Body of pancreas (tissue), 4 donors: Measurements from ENCODE around the gene NPR2. TPM values are rescaled to one million over a fixed set of nuclear protein-coding genes. Genes with fewer than 3 reads are reported as not detected.

ENCODE experiments used
- ATAC-seq: fragments of 150-250 bp; one replicate; pipeline ENCODE4 v1.9.1; 2016
- DNase-seq, 4 donors: peaks; one replicate each; pipeline ENCODE4 v3.0.0-alpha.2; 2019
- H3K27ac ChIP-seq, 4 donors: fragments of 200-600 bp; sonication (generic); 1 replicate in 3 of 4; 2 replicates in 1 of 4; pipeline versions ENCODE4 v1.5.1 to v1.6.1; 2016 to 2019; ENCODE audit warnings: mild to moderate bottlenecking in 1 of 4, mixed read lengths in 1 of 4, moderate library complexity in 1 of 4
- H3K27me3 ChIP-seq, 2 donors: fragments of 200-600 bp; sonication (generic); one replicate each; pipeline ENCODE4 v1.6.0; 2016; ENCODE audit warnings: mild to moderate bottlenecking in 1 of 2
- H3K36me3 ChIP-seq, 2 donors: fragments of 200-600 bp; sonication (generic); replicated peaks in 1 of 2; 2 replicates each; pipeline ENCODE4 v1.5.1; 2016; ENCODE audit warnings: low read depth in 2 of 2; ENCODE audit not compliant: insufficient read depth in 1 of 2
- H3K4me1 ChIP-seq: fragments of 200-600 bp; sonication (generic); one replicate; pipeline ENCODE4 v1.6.0; 2016
- H3K4me3 ChIP-seq, 2 donors: fragments of 200-600 bp; sonication (generic); 1 replicate in 1 of 2; 2 replicates in 1 of 2; pipeline ENCODE4 v1.5.1; 2016 to 2019
- H3K9me3 ChIP-seq, 3 donors: fragments of 200-600 bp; sonication (generic); 1 replicate in 2 of 3; 2 replicates in 1 of 3; pipeline ENCODE4 v1.5.1; 2016
- CTCF ChIP-seq, 7 experiments: fragments of 450-650 bp in 4 of 7; fragments of 200-600 bp in 3 of 7; sonication (generic) in 3 of 7; IDR thresholded peaks; one replicate each; pipeline ENCODE4 v1.5.1; 2016 to 2019; ENCODE audit warnings: antibody characterized with exemption in 7 of 7
- POLR2A ChIP-seq, 3 donors: fragments of 450-650 bp; IDR thresholded peaks; one replicate each; pipeline ENCODE4 v1.6.1; 2016; ENCODE audit warnings: antibody characterized with exemption in 3 of 3, mild to moderate bottlenecking in 2 of 3
- WGBS, 2 donors: methylation state at CpG; one replicate each; pipeline ENCODE4 v1.1.5; 2017; 5-methylcytosine and 5-hydroxymethylcytosine counted together
- intact Hi-C: fragments of 100-400 bp; cut with DNase I; formaldehyde crosslinking; loops from one replicate; pipeline ENCODE4 v1.15.1; 2023
- total RNA-seq, 2 donors: library from RNA; depleted of rRNA; stranded (reverse); fragments of >200 nt; gene quantifications; one replicate each; pipeline ENCODE4 v1.1.0, GENCODE V29; 2016

The NPR2 gene
- 10 to 100 TPM in 1 of 2 donors, 1 to 10 TPM in 1; 5.4 to 20.1 TPM for total RNA-seq

GRCh38 chr9:35791297-35791921, at the start of gene NPR2:
TSS of gene NPR2 (plus strand) at chr9:35791591. CDS start at chr9:35792409, 818 bp downstream.
- intact Hi-C loops = loop anchor here (5.0 kb wide), 1 partner anchor 86 kb away; no protein-coding TSS in a partner anchor
- WGBS, 2 donors = 52 to 62% methylated on average over 42 to 49 of the region's 64 CpGs

GRCh38 chr9:35741740-35742139, 49.7 kb upstream of the NPR2 start:
- Histone ChIP-seq H3K27me3 (no peaks in the 10 kb centered on the region), H3K4me3 (no peak overlapping the region), H3K36me3 (peaks cover 20 to 40% of the 10 kb centered on the region in 2 donors), H3K9me3 (no peaks in the 10 kb centered on the region), H3K27ac (no peak overlapping the region), H3K4me1 (peaks cover 13% of the 10 kb centered on the region)
- ATAC-seq (no peak), DNase-seq (peak in 1 of 4 donors; percentile 11)
- intact Hi-C loops = no loop called here
- TF ChIP-seq CTCF (IDR thresholded peaks at IDR 0.05) = no peak
- TF ChIP-seq POLR2A (IDR thresholded peaks at IDR 0.05) = no peak
- WGBS, 2 donors = 79 to 94% methylated on average over 7 of the region's 7 CpGs

More at GRCh38 chr9:35791297-35791921, at the start of gene NPR2:
- no peaks in the 10 kb centered on the region for H3K9me3 ChIP-seq
- H3K27me3 ChIP-seq = no peaks in the 10 kb centered on the region
- ATAC-seq (peak; percentile 16), DNase-seq (no peak)
- peaks cover 7% of the 10 kb centered on the region for H3K4me1 ChIP-seq
- H3K4me3 ChIP-seq = no peak within 1 kb of the TSS
- no peak within 1 kb of the TSS for H3K27ac ChIP-seq
- TF ChIP-seq POLR2A (IDR thresholded peaks at IDR 0.05) (no peak), CTCF (IDR thresholded peaks at IDR 0.05) (no peak)
- no peaks in the 10 kb centered on the region for H3K36me3 ChIP-seq

GRCh38 chr9:35743452-35743851, 47.9 kb upstream of the NPR2 start:
- DNase-seq (no peak), ATAC-seq (no peak)
- 57 to 75% methylated on average over 2 of the region's 2 CpGs for WGBS, 2 donors
- no peaks in the 10 kb centered on the region for H3K9me3 ChIP-seq
- H3K27me3 ChIP-seq = no peaks in the 10 kb centered on the region
- H3K27ac ChIP-seq = no peak overlapping the region
- intact Hi-C loops = no loop called here
- no peak overlapping the region for H3K4me3 ChIP-seq
- TF ChIP-seq POLR2A (IDR thresholded peaks at IDR 0.05) (no peak), CTCF (IDR thresholded peaks at IDR 0.05) (no peak)
- H3K4me1 ChIP-seq = peaks cover 27% of the 10 kb centered on the region
- peaks cover 6 to 23% of the 10 kb centered on the region in 2 donors for H3K36me3 ChIP-seq

- Histone ChIP-seq H3K4me1 (peaks cover 27% of the 10 kb centered on the region), H3K9me3 (no peaks in the 10 kb centered on the region), H3K27ac (no peak overlapping the region), H3K27me3 (no peaks in the 10 kb centered on the region), H3K36me3 (peaks cover under 1 to 18% of the 10 kb centered on the region in 2 donors), H3K4me3 (no peak overlapping the region)
- no peak for TF ChIP-seq POLR2A (IDR thresholded peaks at IDR 0.05)
- TF ChIP-seq CTCF (IDR thresholded peaks at IDR 0.05) = no peak
- intact Hi-C loops = no loop called here
- ATAC-seq = no peak
- WGBS, 2 donors = 76 to 77% methylated on average over 8 of the region's 8 CpGs
- peak in 1 of 4 donors; percentile 6 for DNase-seq
These were observed 47.4 kb upstream of the NPR2 start for GRCh38 chr9:35743880-35744518.
